Glomerular endothelial cell (primary cell): Measurements from ENCODE around the gene COL4A2. TPM values are rescaled to one million over a fixed set of nuclear protein-coding genes. Genes with fewer than 3 reads are reported as not detected.

Experiments
- DNase-seq: peaks from one replicate; pipeline ENCODE4 v3.0.0-alpha.2; 2011; ENCODE audit warnings: low read depth, low spot score; ENCODE audit errors: extremely low read depth
- total RNA-seq: library from RNA; depleted of rRNA; stranded (reverse); fragments of >200 nt; gene quantifications from 2 replicates; pipeline ENCODE4 v1.2.3, GENCODE V29; 2015

Gene COL4A2
- total RNA-seq, 1 donor from 2014 or later, result 3,750 TPM

GRCh38 chr13:110465696-110466095 lies 158.6 kb downstream of the COL4A2 start:
- no peak for DNase-seq

GRCh38 chr13:110466266-110466915 lies 159.3 kb downstream of the COL4A2 start:
- no peak for DNase-seq

GRCh38 chr13:110467516-110468110 lies 160.5 kb downstream of the COL4A2 start:
- DNase-seq, result no peak

- no peak for DNase-seq
Observed at GRCh38 chr13:110468986-110469495, 162.0 kb downstream of the COL4A2 start.

GRCh38 chr13:110469597-110469996 lies 162.5 kb downstream of the COL4A2 start:
- DNase-seq, result no peak

GRCh38 chr13:110470272-110471009 lies 163.4 kb downstream of the COL4A2 start:
- no peak for DNase-seq

- no peak for DNase-seq
Observed at GRCh38 chr13:110471156-110471832, 164.2 kb downstream of the COL4A2 start.

GRCh38 chr13:110471833-110472162 lies 164.7 kb downstream of the COL4A2 start:
- DNase-seq, result no peak

- no peak for DNase-seq
Observed at GRCh38 chr13:110472904-110473563, 165.9 kb downstream of the COL4A2 start.

GRCh38 chr13:110474713-110475112 lies 167.6 kb downstream of the COL4A2 start:
- DNase-seq, result no peak

- DNase-seq, result no peak
Observed at GRCh38 chr13:110475117-110475516, 168.0 kb downstream of the COL4A2 start.

- DNase-seq, result no peak
Observed at GRCh38 chr13:110475550-110476219, 168.6 kb downstream of the COL4A2 start.

- no peak for DNase-seq
Observed at GRCh38 chr13:110476220-110476617, 169.1 kb downstream of the COL4A2 start.

- no peak for DNase-seq
Observed at GRCh38 chr13:110477706-110478245, 170.7 kb downstream of the COL4A2 start.

GRCh38 chr13:110478405-110479214 lies 171.5 kb downstream of the COL4A2 start:
- no peak for DNase-seq

- DNase-seq, result no peak
Observed at GRCh38 chr13:110479215-110479545, 172.1 kb downstream of the COL4A2 start.

- DNase-seq, result no peak
Observed at GRCh38 chr13:110479648-110480047, 172.6 kb downstream of the COL4A2 start.

GRCh38 chr13:110480161-110480560 lies 173.1 kb downstream of the COL4A2 start:
- DNase-seq, result no peak

GRCh38 chr13:110483386-110483968 lies 176.4 kb downstream of the COL4A2 start:
- DNase-seq, result no peak
